H1 (cell line): ENCODE measurements around the gene DZIP1L. TPM values are rescaled to one million over a fixed set of nuclear protein-coding genes. Genes with fewer than 3 reads are reported as not detected.

Experiments used
- CTCF ChIA-PET: fragments of 300-600 bp; sonication (Branson Sonifier 250); formaldehyde crosslinking; loops from one replicate; lab custom pipeline; 2021; ENCODE audit not compliant: partially characterized antibody; lab: Charles Lee
- POLR2A ChIA-PET: fragments of 300-600 bp; sonication (Branson Sonifier 250); formaldehyde crosslinking; loops from one replicate; lab custom pipeline; 2021; ENCODE audit warnings: inconsistent platforms; ENCODE audit not compliant: partially characterized antibody; lab: Charles Lee
- DNase-seq, 2 experiments: peaks; one replicate each; pipeline versions ENCODE4 v3.0.0 to v3.0.0-alpha.2; 2010 to 2022; ENCODE audit warnings: low spot score in 2 of 2, low read depth in 1 of 2, mixed read lengths in 1 of 2
- FAIRE-seq: peaks from 2 replicates; lab custom pipeline; 2011; peaks lifted over from hg19 to GRCh38; lab: Jason Lieb, UNC
- H2AFZ ChIP-seq: 2 replicates; pipeline ENCODE4 v1.8.1; 2012; ENCODE audit warnings: low read length, inconsistent platforms
- H2AK5ac ChIP-seq: 2 replicates; pipeline ENCODE4 v1.6.1; 2013; ENCODE audit warnings: low read depth, low read length
- H2BK120ac ChIP-seq: replicated peaks from 2 replicates; pipeline ENCODE3; 2013; ENCODE audit warnings: low read depth, low read length, inconsistent platforms
- H2BK12ac ChIP-seq: 2 replicates; pipeline ENCODE4 v1.6.1; 2013; ENCODE audit warnings: low read depth, low read length
- H2BK15ac ChIP-seq: 2 replicates; pipeline ENCODE4 v1.6.1; 2013; ENCODE audit warnings: low read length
- H2BK20ac ChIP-seq: 2 replicates; pipeline ENCODE4 v1.6.1; 2013; ENCODE audit warnings: low read length
- H2BK5ac ChIP-seq: 2 replicates; pipeline ENCODE4 v1.6.1; 2013; ENCODE audit warnings: low read depth, low read length
- H3K14ac ChIP-seq: 2 replicates; pipeline ENCODE4 v1.6.1; 2013; ENCODE audit warnings: inconsistent platforms; ENCODE audit not compliant: insufficient read length
- H3K18ac ChIP-seq: 2 replicates; pipeline ENCODE4 v1.6.1; 2013; ENCODE audit warnings: low read length; ENCODE audit errors: extremely low read depth
- H3K23ac ChIP-seq: 2 replicates; pipeline ENCODE4 v1.6.1; 2013; ENCODE audit warnings: inconsistent platforms; ENCODE audit not compliant: insufficient read length
- H3K23me2 ChIP-seq: 2 replicates; pipeline ENCODE4 v1.6.1; 2013; ENCODE audit warnings: low read depth, low read length
- H3K27ac ChIP-seq: 2 replicates; pipeline ENCODE4 v1.6.1; 2011; ENCODE audit warnings: low read depth, low read length, inconsistent platforms
- H3K27me3 ChIP-seq, 4 experiments: replicated peaks in 1 of 4; 1 replicate in 1 of 4; 2 replicates in 3 of 4; pipeline versions ENCODE4 v1.6.1 to v1.8.1; 2011 to 2013; ENCODE audit warnings: low read length in 3 of 4, mild to moderate bottlenecking in 3 of 4, inconsistent platforms in 2 of 4, mixed read lengths in 2 of 4, moderate library complexity in 1 of 4; ENCODE audit not compliant: control insufficient read depth in 3 of 4, insufficient read depth in 3 of 4; ENCODE audit errors: extremely low read depth in 1 of 4
- H3K36me3 ChIP-seq, 4 experiments: 2 replicates each; pipeline versions ENCODE4 v1.6.1 to v1.8.1; 2011 to 2013; ENCODE audit warnings: mild to moderate bottlenecking in 4 of 4, low read length in 3 of 4, moderate library complexity in 2 of 4, control low read depth in 1 of 4, inconsistent platforms in 1 of 4; ENCODE audit not compliant: insufficient read depth in 4 of 4, control insufficient read depth in 2 of 4
- H3K4ac ChIP-seq: replicated peaks from 2 replicates; pipeline ENCODE3; 2013; ENCODE audit warnings: low read length, low read depth, mixed read lengths, inconsistent platforms; ENCODE audit not compliant: insufficient read length
- H3K4me1 ChIP-seq, 4 experiments: replicated peaks in 1 of 4; 1 replicate in 1 of 4; 2 replicates in 3 of 4; pipeline versions ENCODE4 v1.6.1 to v1.8.1; 2011 to 2013; ENCODE audit warnings: low read length in 3 of 4, inconsistent platforms in 2 of 4, mixed read lengths in 1 of 4; ENCODE audit not compliant: insufficient read depth in 4 of 4, control insufficient read depth in 3 of 4
- H3K4me2 ChIP-seq, 2 experiments: 2 replicates each; pipeline versions ENCODE4 v1.6.1 to v1.8.1; 2011 to 2013; ENCODE audit warnings: low read depth in 2 of 2, low read length in 2 of 2, control low read depth in 1 of 2, inconsistent platforms in 1 of 2, mild to moderate bottlenecking in 1 of 2; ENCODE audit not compliant: insufficient read depth in 1 of 2
- H3K4me3 ChIP-seq, 4 experiments: fragments of 200-600, 300-600 bp in 1 of 4; sonication (generic), shearing (Covaris generic), sonication (Bioruptor Twin) in 1 of 4; 2 replicates each; pipeline versions ENCODE4 v1.5.1 to v1.8.1; 2011 to 2016; ENCODE audit warnings: low read length in 4 of 4, low read depth in 3 of 4, control low read depth in 2 of 4, inconsistent platforms in 2 of 4, mild to moderate bottlenecking in 2 of 4, mixed read lengths in 1 of 4, moderate library complexity in 1 of 4; ENCODE audit not compliant: insufficient read depth in 2 of 4; ENCODE audit errors: extremely low read depth in 1 of 4
- H3K56ac ChIP-seq: replicated peaks from 2 replicates; pipeline ENCODE3; 2013; ENCODE audit warnings: low read depth, mild to moderate bottlenecking, mixed read lengths, low read length, inconsistent platforms; ENCODE audit not compliant: insufficient read length
- H3K79me1 ChIP-seq: 2 replicates; pipeline ENCODE4 v1.6.1; 2013; ENCODE audit warnings: low read depth, low read length, control low read depth
- H3K79me2 ChIP-seq, 2 experiments: 2 replicates each; pipeline versions ENCODE4 v1.6.1 to v1.8.1; 2012 to 2013; ENCODE audit warnings: low read length in 2 of 2, mild to moderate bottlenecking in 2 of 2, inconsistent platforms in 1 of 2; ENCODE audit not compliant: insufficient read depth in 2 of 2, control insufficient read depth in 1 of 2
- H3K9ac ChIP-seq, 4 experiments: replicated peaks in 1 of 4; 1 replicate in 1 of 4; 2 replicates in 3 of 4; pipeline versions ENCODE4 v1.6.1 to v1.8.1; 2011 to 2013; ENCODE audit warnings: low read depth in 3 of 4, low read length in 3 of 4, control low read depth in 2 of 4, mild to moderate bottlenecking in 2 of 4, moderate library complexity in 2 of 4, inconsistent platforms in 1 of 4; ENCODE audit errors: extremely low read depth in 1 of 4
- H3K9me3 ChIP-seq, 2 experiments: 2 replicates each; pipeline versions ENCODE4 v1.6.1 to v1.8.1; 2012 to 2013; ENCODE audit warnings: mild to moderate bottlenecking in 2 of 2, moderate library complexity in 2 of 2, control low read depth in 1 of 2, inconsistent platforms in 1 of 2, low read depth in 1 of 2, low read length in 1 of 2, mixed read lengths in 1 of 2; ENCODE audit not compliant: insufficient read depth in 2 of 2
- H4K20me1 ChIP-seq, 2 experiments: replicated peaks in 1 of 2; 2 replicates each; pipeline versions ENCODE3 to v1.8.1; 2011 to 2013; ENCODE audit warnings: inconsistent platforms in 2 of 2, low read length in 2 of 2, mild to moderate bottlenecking in 1 of 2; ENCODE audit not compliant: insufficient read depth in 2 of 2, control insufficient read depth in 1 of 2
- H4K5ac ChIP-seq: 2 replicates; pipeline ENCODE4 v1.6.1; 2013; ENCODE audit warnings: low read length, low read depth, mixed read lengths, inconsistent platforms; ENCODE audit not compliant: insufficient read length
- H4K8ac ChIP-seq: 2 replicates; pipeline ENCODE4 v1.8.0; 2013; ENCODE audit warnings: mild to moderate bottlenecking, moderate library complexity, low read length, inconsistent platforms; ENCODE audit not compliant: insufficient read depth; ENCODE audit errors: extremely low read depth
- H4K91ac ChIP-seq: replicated peaks from 2 replicates; pipeline ENCODE3; 2013; ENCODE audit warnings: low read length, mixed read lengths, inconsistent platforms; ENCODE audit not compliant: insufficient read length
- CBX5 ChIP-seq: fragments of 300-800, 300-1000 bp; sonication (generic); IDR thresholded peaks from 2 replicates; pipeline ENCODE4 v1.7.1; 2016; ENCODE audit warnings: antibody characterized with exemption, low read length, low read depth
- EP300 ChIP-seq, 2 experiments: IDR thresholded peaks; 1 replicate in 1 of 2; 2 replicates in 1 of 2; pipeline ENCODE4 v1.6.1; 2011 to 2012; ENCODE audit warnings: low read depth in 2 of 2, low read length in 2 of 2, mild to moderate bottlenecking in 2 of 2, borderline replicate concordance in 1 of 2, inconsistent platforms in 1 of 2, moderate library complexity in 1 of 2
- JUN ChIP-seq: IDR thresholded peaks from 2 replicates; pipeline ENCODE4 v1.6.1; 2011; ENCODE audit warnings: low read depth, mild to moderate bottlenecking, improper control_type of control experiment, low read length
- KDM1A ChIP-seq: fragments of 200-600, 300-600 bp; sonication (generic); IDR thresholded peaks from 2 replicates; pipeline ENCODE4 v1.7.1; 2016; ENCODE audit warnings: mild to moderate bottlenecking, low read length, borderline replicate concordance
- KDM4A ChIP-seq: IDR thresholded peaks from one replicate; pipeline ENCODE4 v1.7.1; 2012; ENCODE audit warnings: low read depth, mild to moderate bottlenecking, moderate library complexity, low read length, inconsistent platforms; ENCODE audit not compliant: severe bottlenecking
- PHF8 ChIP-seq: fragments of 200-600 bp; sonication (generic); conservative IDR thresholded peaks from 2 replicates; pipeline ENCODE4 v1.7.1; 2012; ENCODE audit warnings: low read depth, mild to moderate bottlenecking, inconsistent platforms, low read length, moderate library complexity
- POU5F1 ChIP-seq: IDR thresholded peaks from 2 replicates; pipeline ENCODE4 v1.6.1; 2011; ENCODE audit warnings: low read depth, mild to moderate bottlenecking, low read length, moderate library complexity
- RAD21 ChIP-seq, 2 experiments: IDR thresholded peaks in 1 of 2; conservative IDR thresholded peaks in 1 of 2; 2 replicates each; pipeline ENCODE4 v1.6.1; 2011; ENCODE audit warnings: low read depth in 2 of 2, low read length in 2 of 2, improper control_type of control experiment in 1 of 2, inconsistent platforms in 1 of 2, mild to moderate bottlenecking in 1 of 2, moderate library complexity in 1 of 2
- RXRA ChIP-seq: IDR thresholded peaks from 2 replicates; pipeline ENCODE4 v1.6.1; 2011; ENCODE audit warnings: low read depth, mild to moderate bottlenecking, low read length, moderate library complexity; ENCODE audit not compliant: insufficient read depth
- SAP30 ChIP-seq: fragments of 300-600 bp; sonication (generic); IDR thresholded peaks from 2 replicates; pipeline ENCODE4 v1.7.1; 2012; ENCODE audit warnings: low read length, moderate library complexity, mild to moderate bottlenecking, inconsistent platforms; ENCODE audit not compliant: insufficient read depth, insufficient replicate concordance
- SIX5 ChIP-seq: IDR thresholded peaks from 2 replicates; pipeline ENCODE4 v1.6.1; 2011; ENCODE audit warnings: mild to moderate bottlenecking, low read depth, low read length
- SRF ChIP-seq: IDR thresholded peaks from 2 replicates; pipeline ENCODE4 v1.6.1; 2011; ENCODE audit warnings: mild to moderate bottlenecking, low read depth, low read length, moderate library complexity
- YY1 ChIP-seq: IDR thresholded peaks from 2 replicates; pipeline ENCODE4 v1.6.1; 2011; ENCODE audit warnings: low read depth, mild to moderate bottlenecking, low read length
- WGBS, 2 experiments: shearing (Covaris generic) in 1 of 2; methylation state at CpG; one replicate each; pipeline versions ENCODE4 v1.1.6 to v1.1.7; 2013 to 2015; ENCODE audit warnings: low lambda C conversion rate in 2 of 2, mixed read lengths in 2 of 2, inconsistent platforms in 1 of 2, low coverage in 1 of 2, missing lambda C conversion rate in 1 of 2; ENCODE audit not compliant: insufficient replicate concordance in 2 of 2, insufficient coverage in 1 of 2, insufficient read length in 1 of 2; ENCODE audit errors: extremely low coverage in 1 of 2, missing lambda C conversion rate in 1 of 2; 5-methylcytosine and 5-hydroxymethylcytosine counted together
- polyA plus RNA-seq, 7 experiments: library from polyadenylated mRNA; depleted of rRNA in 3 of 7; stranded (reverse) in 5 of 7; unstranded in 2 of 7; fragments of >200 nt in 5 of 7; fragments of 200-250 nt in 2 of 7; gene quantifications; 1 replicate in 5 of 7; 2 replicates in 1 of 7; 4 replicates in 1 of 7; pipeline versions ENCODE4 v1.2.1 to v1.2.3, GENCODE V29; 2011 to 2013; ENCODE audit warnings: missing spikeins in 2 of 7, mixed read lengths in 2 of 7
- total RNA-seq: library from RNA; stranded (reverse); fragmentation: NEBNext Ultra II Directional; extraction: Animal tissue kit (Norgen Biotek cat#: 25700); gene quantifications from 2 replicates; pipeline ENCODE4 v1.2.1, GENCODE V29; 2021

DZIP1L gene
- total and polyA plus RNA-seq, 2 of the 8 experiments (the other 6 are each of a cell fraction or from before 2014, with no cell fraction given): 6.5 to 8.3 TPM

DNA sequence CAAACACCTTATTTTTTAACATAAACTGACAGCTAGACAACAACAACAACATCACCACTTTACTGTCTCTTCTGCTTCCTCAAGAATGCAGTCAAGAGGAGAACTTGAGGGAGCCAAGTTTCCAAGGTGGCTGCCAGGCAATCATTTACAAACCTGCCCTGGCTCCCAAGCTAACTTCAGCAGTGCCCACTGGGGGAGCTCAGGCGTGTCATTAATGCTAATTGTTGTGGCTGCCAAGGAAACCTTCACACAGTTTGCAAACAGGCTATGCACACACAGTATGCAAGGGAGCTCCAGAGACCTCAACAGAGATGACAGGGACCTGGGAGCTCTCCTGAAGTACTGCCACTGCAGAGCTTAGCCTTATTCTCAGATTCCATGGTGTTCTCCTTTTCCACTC, 2.1 kb downstream of the DZIP1L start:
- no peak overlapping the region for H2BK5ac ChIP-seq
- H3K27ac ChIP-seq: no peak overlapping the region
- H3K4ac ChIP-seq: no peak overlapping the region
- H4K20me1 ChIP-seq: peaks cover 0 to 3% of the 10 kb centered on the region in 2 experiments
- H2BK12ac ChIP-seq: no peak overlapping the region
- no peak overlapping the region for H2AK5ac ChIP-seq
- H3K18ac ChIP-seq: no peak overlapping the region
- FAIRE-seq (no peak), DNase-seq (no peak)
- no peaks in the 10 kb centered on the region for H3K36me3 ChIP-seq
- no peak overlapping the region for H3K9ac ChIP-seq
- H2AFZ ChIP-seq: no peak overlapping the region
- H3K4me1 ChIP-seq: peaks cover 2 to 13% (median 8%) of the 10 kb centered on the region in 4 experiments; a peak in 6 of 7 replicates
- H3K23me2 ChIP-seq: peaks cover 10% of the 10 kb centered on the region
- no peak overlapping the region for H4K8ac ChIP-seq
- no peak overlapping the region for H2BK20ac ChIP-seq
- no peak overlapping the region for H2BK120ac ChIP-seq
- H3K14ac ChIP-seq: no peak overlapping the region
- POLR2A ChIA-PET: interaction anchor here (0.8 to 1.5 kb wide), 3 partner anchors 44 to 74 kb away, joined by 3 read pairs; partner anchors contain the start of genes ARMC8 and DBR1
- no peak overlapping the region for H3K23ac ChIP-seq
- CTCF ChIA-PET: interaction anchor here (0.5 to 3.9 kb wide), 9 partner anchors 11 to 78 kb away, joined by 3 to 27 read pairs (median 5); no protein-coding TSS in a partner anchor
- H3K9me3 ChIP-seq: no peaks in the 10 kb centered on the region
- H3K56ac ChIP-seq: no peak overlapping the region
- no peak overlapping the region for H4K5ac ChIP-seq
- H2BK15ac ChIP-seq: no peak overlapping the region
- 60% methylated on average over 1 of the region's 1 CpG; no CpG with 5 or more reads in 1 of the 2 experiments for WGBS, 2 experiments
- H3K27me3 ChIP-seq: no peaks in the 10 kb centered on the region
- peaks cover 2% of the 10 kb centered on the region; the same call in 1 of the 2 replicates for H3K79me1 ChIP-seq
- H3K4me3 ChIP-seq: no peak overlapping the region
- H3K79me2 ChIP-seq: peaks cover 0 to 8% of the 10 kb centered on the region in 2 experiments; a peak in 2 of 4 replicates
- no peak overlapping the region for H4K91ac ChIP-seq
- no peak overlapping the region; a peak in 1 of 4 replicates for H3K4me2 ChIP-seq
- TF ChIP-seq RAD21 (IDR thresholded peaks at IDR 0.05 in 1 of 2, conservative IDR thresholded peaks at IDR 0.05 in 1 of 2; ENCODE audit: low read depth in 2 of 2, low read length in 2 of 2) (no peak), CBX5 (no peak), RXRA (no peak), JUN (no peak), PHF8 (no peak), SIX5 (no peak), KDM4A (no peak), POU5F1 (no peak), KDM1A (no peak), EP300 (IDR thresholded peaks at IDR 0.05; ENCODE audit: borderline replicate concordance in 1 of 2, low read depth in 2 of 2, low read length in 2 of 2) (no peak), YY1 (no peak), SAP30 (no peak), SRF (no peak)
